H1 (cell line): ENCODE data around the gene GTF3C2. TPM values are rescaled to one million over a fixed set of nuclear protein-coding genes. Genes with fewer than 3 reads are reported as not detected.

Source experiments
- ASH2L ChIP-seq: fragments of 200-600, 300-600 bp; sonication (generic); IDR thresholded peaks from one replicate; pipeline ENCODE4 v1.7.1; 2017; ENCODE audit warnings: low read length
- BCL11A ChIP-seq, 2 experiments: IDR thresholded peaks; one replicate each; pipeline ENCODE4 v1.6.1; 2011; ENCODE audit warnings: low read depth in 2 of 2, low read length in 2 of 2, mild to moderate bottlenecking in 2 of 2
- BRCA1 ChIP-seq: IDR thresholded peaks from 2 replicates; pipeline ENCODE4 v1.6.1; 2012; ENCODE audit warnings: low read depth, low read length, improper control_type of control experiment
- CBX5 ChIP-seq: fragments of 300-800, 300-1000 bp; sonication (generic); IDR thresholded peaks from 2 replicates; pipeline ENCODE4 v1.7.1; 2016; ENCODE audit warnings: antibody characterized with exemption, low read length, low read depth
- CBX8 ChIP-seq: fragments of 300-800, 300-1000 bp; sonication (generic); IDR thresholded peaks from 2 replicates; pipeline ENCODE4 v1.7.1; 2016; ENCODE audit warnings: low read depth, low read length, borderline replicate concordance
- FOSL1 ChIP-seq: IDR thresholded peaks from 2 replicates; pipeline ENCODE4 v1.6.1; 2011; ENCODE audit warnings: mild to moderate bottlenecking, low read depth, low read length, moderate library complexity; ENCODE audit not compliant: insufficient read depth
- GTF2F1 ChIP-seq: IDR thresholded peaks from 2 replicates; pipeline ENCODE4 v1.6.1; 2012; ENCODE audit warnings: low read depth, low read length, improper control_type of control experiment, borderline replicate concordance
- HDAC6 ChIP-seq: IDR thresholded peaks from one replicate; pipeline ENCODE4 v1.7.1; 2012; ENCODE audit warnings: low read depth, mild to moderate bottlenecking, inconsistent platforms, low read length, moderate library complexity
- JUN ChIP-seq: IDR thresholded peaks from 2 replicates; pipeline ENCODE4 v1.6.1; 2011; ENCODE audit warnings: low read depth, mild to moderate bottlenecking, improper control_type of control experiment, low read length
- KDM1A ChIP-seq: fragments of 200-600, 300-600 bp; sonication (generic); IDR thresholded peaks from 2 replicates; pipeline ENCODE4 v1.7.1; 2016; ENCODE audit warnings: mild to moderate bottlenecking, low read length, borderline replicate concordance
- KDM4A ChIP-seq: IDR thresholded peaks from one replicate; pipeline ENCODE4 v1.7.1; 2012; ENCODE audit warnings: low read depth, mild to moderate bottlenecking, moderate library complexity, low read length, inconsistent platforms; ENCODE audit not compliant: severe bottlenecking
- NRF1 ChIP-seq: IDR thresholded peaks from 2 replicates; pipeline ENCODE4 v1.6.1; 2011; ENCODE audit warnings: mild to moderate bottlenecking, low read depth, low read length, improper control_type of control experiment
- PHF8 ChIP-seq: fragments of 200-600 bp; sonication (generic); conservative IDR thresholded peaks from 2 replicates; pipeline ENCODE4 v1.7.1; 2012; ENCODE audit warnings: low read depth, mild to moderate bottlenecking, inconsistent platforms, low read length, moderate library complexity
- POU5F1 ChIP-seq: IDR thresholded peaks from 2 replicates; pipeline ENCODE4 v1.6.1; 2011; ENCODE audit warnings: low read depth, mild to moderate bottlenecking, low read length, moderate library complexity
- RAD21 ChIP-seq, 2 experiments: IDR thresholded peaks in 1 of 2; conservative IDR thresholded peaks in 1 of 2; 2 replicates each; pipeline ENCODE4 v1.6.1; 2011; ENCODE audit warnings: low read depth in 2 of 2, low read length in 2 of 2, improper control_type of control experiment in 1 of 2, inconsistent platforms in 1 of 2, mild to moderate bottlenecking in 1 of 2, moderate library complexity in 1 of 2
- RBBP5 ChIP-seq: IDR thresholded peaks from 2 replicates; pipeline ENCODE4 v1.7.1; 2012; ENCODE audit warnings: low read depth, mild to moderate bottlenecking, inconsistent platforms, low read length, moderate library complexity, borderline replicate concordance
- RNF2 ChIP-seq: fragments of 200-900, 300-1000 bp; sonication (generic); IDR thresholded peaks from 2 replicates; pipeline ENCODE4 v1.7.1; 2016; ENCODE audit warnings: borderline replicate concordance, low read depth, mild to moderate bottlenecking, antibody characterized with exemption, low read length; ENCODE audit not compliant: poor library complexity, severe bottlenecking; ENCODE audit errors: missing control alignments
- SAP30 ChIP-seq: fragments of 300-600 bp; sonication (generic); IDR thresholded peaks from 2 replicates; pipeline ENCODE4 v1.7.1; 2012; ENCODE audit warnings: low read length, moderate library complexity, mild to moderate bottlenecking, inconsistent platforms; ENCODE audit not compliant: insufficient read depth, insufficient replicate concordance
- SIN3A ChIP-seq, 2 experiments: IDR thresholded peaks in 1 of 2; conservative IDR thresholded peaks in 1 of 2; 2 replicates each; pipeline ENCODE4 v1.6.1; 2011 to 2012; ENCODE audit warnings: low read length in 2 of 2, improper control_type of control experiment in 1 of 2, low read depth in 1 of 2, mild to moderate bottlenecking in 1 of 2
- SP1 ChIP-seq: IDR thresholded peaks from 2 replicates; pipeline ENCODE4 v1.6.1; 2011; ENCODE audit warnings: low read depth, low read length
- SRF ChIP-seq: IDR thresholded peaks from 2 replicates; pipeline ENCODE4 v1.6.1; 2011; ENCODE audit warnings: mild to moderate bottlenecking, low read depth, low read length, moderate library complexity
- TBP ChIP-seq: IDR thresholded peaks from 2 replicates; pipeline ENCODE4 v1.6.1; 2011; ENCODE audit warnings: low read depth, low read length, improper control_type of control experiment
- TCF12 ChIP-seq: IDR thresholded peaks from 2 replicates; pipeline ENCODE4 v1.6.1; 2011; ENCODE audit warnings: low read depth, mild to moderate bottlenecking, low read length
- polyA plus RNA-seq, 7 experiments: library from polyadenylated mRNA; depleted of rRNA in 3 of 7; stranded (reverse) in 5 of 7; unstranded in 2 of 7; fragments of >200 nt in 5 of 7; fragments of 200-250 nt in 2 of 7; gene quantifications; 1 replicate in 5 of 7; 2 replicates in 1 of 7; 4 replicates in 1 of 7; pipeline versions ENCODE4 v1.2.1 to v1.2.3, GENCODE V29; 2011 to 2013; ENCODE audit warnings: missing spikeins in 2 of 7, mixed read lengths in 2 of 7
- total RNA-seq: library from RNA; stranded (reverse); fragmentation: NEBNext Ultra II Directional; extraction: Animal tissue kit (Norgen Biotek cat#: 25700); gene quantifications from 2 replicates; pipeline ENCODE4 v1.2.1, GENCODE V29; 2021

The GTF3C2 gene
- total and polyA plus RNA-seq, 2 of the 8 experiments (the other 6 are each of a cell fraction or from before 2014, with no cell fraction given), result 118 to 127 TPM

DNA sequence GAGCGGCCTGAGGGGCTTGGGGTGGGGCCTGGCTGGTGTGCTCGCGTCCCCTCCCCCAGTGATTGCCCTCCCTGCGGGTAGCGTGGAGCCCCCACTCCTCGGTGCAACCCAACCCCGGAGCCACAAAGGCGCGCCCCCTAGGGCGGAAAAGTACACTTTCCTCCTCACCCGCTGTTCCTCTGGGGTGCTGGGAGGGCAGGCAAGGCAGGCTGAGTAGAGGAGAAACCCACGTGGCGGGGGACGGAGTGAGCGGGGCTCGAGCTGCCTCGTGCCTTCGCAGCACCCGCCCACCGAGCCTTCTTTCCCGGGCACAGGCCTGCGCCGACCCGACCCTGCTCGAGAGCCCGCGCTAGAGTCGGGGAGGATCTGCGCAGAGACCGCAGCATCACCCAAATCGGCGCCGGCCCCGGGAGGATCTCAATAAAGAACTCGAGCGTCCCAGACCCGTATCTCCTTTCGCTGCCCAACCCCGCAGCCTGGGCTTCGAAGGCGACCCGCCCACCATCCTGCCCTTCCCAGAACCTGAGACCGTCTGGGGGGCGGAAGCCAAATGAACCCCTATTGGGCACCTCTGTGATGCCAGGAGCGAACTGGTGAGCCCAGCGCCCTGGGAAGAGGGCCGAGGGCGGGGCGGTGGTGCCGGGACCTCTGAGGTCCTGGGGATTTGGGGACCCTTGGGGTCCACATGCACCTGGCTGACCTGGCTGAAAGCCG, 49.8 kb downstream of the GTF3C2 start (continued):
- TF ChIP-seq GTF2F1 (no peak), RAD21 (IDR thresholded peaks at IDR 0.05 in 1 of 2, conservative IDR thresholded peaks at IDR 0.05 in 1 of 2; ENCODE audit: low read depth in 2 of 2, low read length in 2 of 2) (no peak), HDAC6 (no peak), RNF2 (peak; percentile 62), TCF12 (no peak), ASH2L (no peak), SAP30 (no peak), FOSL1 (no peak), KDM1A (no peak), BRCA1 (no peak), CBX5 (no peak), CBX8 (no peak), PHF8 (no peak), BCL11A (IDR thresholded peaks at IDR 0.05; ENCODE audit: low read depth in 2 of 2, low read length in 2 of 2) (no peak), NRF1 (no peak), KDM4A (peak; percentile 71), TBP (no peak), JUN (no peak), SIN3A (conservative IDR thresholded peaks at IDR 0.05 in 1 of 2, IDR thresholded peaks at IDR 0.05 in 1 of 2; ENCODE audit: low read depth in 1 of 2, low read length in 2 of 2) (no peak), SP1 (no peak), SRF (no peak), RBBP5 (no peak), POU5F1 (no peak)
